Measurements from ENCODE around the gene PPP2R2D.
"Not testable (repeated sequence)": the region's sequence is repeated elsewhere in the genome, so short reads cannot be mapped to it uniquely, and the experiment has no call there.

The PPP2R2D gene

DNA sequence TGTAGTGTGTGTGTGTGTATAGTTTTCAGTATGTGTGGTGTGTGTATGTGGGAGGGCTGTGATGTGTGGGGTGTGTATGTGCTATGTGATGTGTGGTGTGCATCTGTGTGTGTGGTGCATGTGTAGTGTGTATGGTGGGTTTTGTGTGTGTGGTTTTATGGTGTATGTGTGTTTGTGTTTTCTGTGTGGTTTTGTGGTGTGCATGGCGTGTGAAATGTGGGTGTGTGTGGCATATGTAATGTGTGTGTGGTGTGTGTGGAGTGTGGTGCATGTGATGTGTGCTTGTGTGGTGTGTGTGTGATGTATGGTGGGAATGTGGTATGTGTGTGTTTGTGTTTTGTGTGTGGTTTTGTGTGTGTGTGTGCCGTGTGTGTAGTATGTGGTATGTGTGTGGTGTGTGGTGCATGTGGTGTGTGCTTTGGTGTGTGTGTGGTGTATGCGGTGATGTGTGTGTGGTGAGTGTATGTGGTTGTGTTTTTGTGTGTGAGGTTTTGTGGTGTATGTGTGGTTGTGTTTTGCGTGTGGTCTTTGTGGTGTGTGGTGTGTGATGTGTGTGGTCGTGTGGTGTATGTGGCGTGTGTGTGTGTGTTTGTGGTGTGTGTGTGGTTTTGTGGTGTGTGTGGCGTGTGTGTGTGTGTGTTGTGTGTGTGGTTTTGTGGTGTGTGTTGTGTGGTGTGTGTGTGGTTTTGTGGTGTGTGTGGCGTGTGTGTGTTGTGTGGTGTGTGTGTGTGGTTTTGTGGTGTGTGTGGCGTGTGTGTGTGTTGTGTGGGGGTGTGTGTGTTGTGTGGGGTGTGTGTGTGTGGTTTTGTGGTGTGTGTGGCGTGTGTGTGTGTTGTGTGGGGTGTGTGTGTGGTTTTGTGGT is 18.0 kb upstream of the PPP2R2D start:
- Histone ChIP-seq H3K4me2 (ENCODE audit: low read length) (no peak overlapping the region), H3K79me2 (ENCODE audit: control insufficient read depth, insufficient read depth, low read length) (no peaks in the 10 kb centered on the region), H3K4me1 (ENCODE audit: control insufficient read depth, low read depth, low read length) (no peaks in the 10 kb centered on the region), H4K5ac (ENCODE audit: low read length) (no peak overlapping the region), H3K4ac (ENCODE audit: low read depth, low read length) (no peak overlapping the region), H3K79me1 (ENCODE audit: low read length) (no peaks in the 10 kb centered on the region), H3K4me3 (ENCODE audit: low read length) (no peak overlapping the region), H2BK120ac (ENCODE audit: low read depth, low read length) (no peak overlapping the region), H3K9ac (ENCODE audit: low read length) (no peak overlapping the region), H3K27ac (ENCODE audit: low read depth, low read length) (no peak overlapping the region), H3K56ac (ENCODE audit: low read length) (no peak overlapping the region), H3K27me3 (ENCODE audit: insufficient read depth, low read length, poor library complexity) (no peaks in the 10 kb centered on the region), H3K18ac (ENCODE audit: low read length) (no peak overlapping the region), H4K8ac (ENCODE audit: low read depth, low read length) (no peak overlapping the region), H3K23ac (ENCODE audit: low read length) (no peak overlapping the region), H2BK15ac (replicated peaks; ENCODE audit: low read depth) (no peak overlapping the region), H2BK5ac (ENCODE audit: low read length) (no peak overlapping the region), H3K36me3 (ENCODE audit: control insufficient read depth, insufficient read depth, low read length) (no peaks in the 10 kb centered on the region), H2AK5ac (ENCODE audit: low read length) (no peak overlapping the region)
- 100% methylated on average over 8 of the region's 10 CpGs for WGBS (ENCODE audit: extremely low coverage, insufficient coverage, low lambda C conversion rate)
- DNase-seq = no peak

DNA sequence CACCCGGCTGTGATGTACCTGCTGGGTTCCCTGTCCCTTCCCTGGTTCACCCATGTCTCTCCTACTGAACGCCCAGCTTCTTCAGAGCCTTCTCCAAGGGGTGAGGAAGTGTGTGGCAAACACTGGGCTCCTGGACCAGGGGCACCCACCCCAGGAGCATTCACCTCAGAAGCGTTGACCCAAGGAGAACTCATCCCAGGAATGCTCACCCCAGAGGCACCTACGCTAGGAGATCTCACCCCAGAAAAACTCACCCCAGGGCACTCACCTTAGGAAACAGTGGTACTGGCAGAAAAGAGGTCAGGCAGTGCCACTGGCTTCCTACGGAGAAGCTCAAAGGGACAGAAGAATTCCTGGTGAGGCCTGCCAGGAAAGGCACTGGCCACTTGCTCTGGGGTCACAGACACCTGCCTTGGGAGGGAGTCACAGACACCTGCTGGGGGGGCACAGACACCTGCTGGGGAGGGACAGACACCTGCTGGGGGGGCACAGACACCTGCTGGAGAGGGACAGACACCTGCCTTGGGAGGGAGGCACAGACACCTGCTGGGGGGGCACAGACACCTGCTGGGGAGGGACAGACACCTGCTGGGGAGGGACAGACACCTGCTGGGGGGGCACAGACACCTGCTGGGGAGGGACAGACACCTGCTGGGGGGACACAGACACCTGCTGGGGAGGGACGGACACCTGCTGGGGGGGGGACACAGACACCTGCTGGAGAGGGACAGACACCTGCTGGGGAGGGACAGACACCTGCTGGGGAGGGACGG is 17.0 kb upstream of the PPP2R2D start:
- not testable (repeated sequence) for H2BK120ac ChIP-seq (ENCODE audit: low read depth, low read length); H3K79me2 ChIP-seq (ENCODE audit: control insufficient read depth, insufficient read depth, low read length); H3K4ac ChIP-seq (ENCODE audit: low read depth, low read length); H2BK5ac ChIP-seq (ENCODE audit: low read length); H4K5ac ChIP-seq (ENCODE audit: low read length); H3K79me1 ChIP-seq (ENCODE audit: low read length); H2BK15ac ChIP-seq (replicated peaks; ENCODE audit: low read depth); H3K4me2 ChIP-seq (ENCODE audit: low read length); H3K27me3 ChIP-seq (ENCODE audit: insufficient read depth, low read length, poor library complexity); H3K27ac ChIP-seq (ENCODE audit: low read depth, low read length); H3K56ac ChIP-seq (ENCODE audit: low read length); H3K9ac ChIP-seq (ENCODE audit: low read length); H3K18ac ChIP-seq (ENCODE audit: low read length); H2AK5ac ChIP-seq (ENCODE audit: low read length); H3K4me1 ChIP-seq (ENCODE audit: control insufficient read depth, low read depth, low read length); H4K8ac ChIP-seq (ENCODE audit: low read depth, low read length); H3K4me3 ChIP-seq (ENCODE audit: low read length); H3K36me3 ChIP-seq (ENCODE audit: control insufficient read depth, insufficient read depth, low read length); H3K23ac ChIP-seq (ENCODE audit: low read length)
- DNase-seq = peak; percentile 32
- no CpG with 5 or more reads among the region's 7 CpGs for WGBS (ENCODE audit: extremely low coverage, insufficient coverage, low lambda C conversion rate)

DNA sequence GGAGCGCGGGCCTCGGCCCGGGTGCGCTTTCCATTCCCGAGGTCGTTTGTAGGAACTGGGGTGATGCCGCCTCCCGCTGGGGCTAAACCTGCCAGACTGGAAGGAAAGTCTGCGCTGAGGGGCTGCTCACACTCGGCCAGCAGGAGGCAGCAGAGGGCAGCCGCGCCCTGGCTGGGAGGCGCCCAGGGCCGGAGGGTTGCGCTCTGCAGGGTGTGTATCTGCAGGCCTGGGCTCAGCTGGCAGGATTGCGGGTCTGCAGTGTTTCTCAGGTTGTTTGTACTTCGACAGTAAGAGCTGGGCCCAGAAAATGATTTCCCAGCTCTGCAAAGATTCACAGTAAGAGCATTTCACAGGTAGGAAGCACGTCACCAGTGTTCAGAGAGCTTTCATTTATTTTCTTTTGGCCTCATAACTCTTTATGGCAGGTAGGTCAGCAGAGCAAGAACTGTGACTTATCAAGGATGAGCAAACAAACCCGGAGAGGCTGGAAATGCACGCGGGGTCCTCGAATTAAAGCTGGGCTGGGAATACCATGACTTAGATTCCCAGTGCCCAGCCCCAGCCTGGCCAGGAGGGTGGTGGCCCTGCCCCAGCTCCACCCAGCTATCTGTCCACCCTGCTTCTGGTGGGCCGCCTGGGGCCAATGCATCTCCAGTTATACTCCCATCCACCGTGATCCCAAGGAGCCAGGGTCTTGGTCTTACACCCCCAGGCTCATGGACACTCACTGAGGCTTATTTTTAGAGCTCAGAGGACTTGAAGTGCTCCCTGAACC is 15.2 kb upstream of the PPP2R2D start:
- no peak overlapping the region for H2BK15ac ChIP-seq (replicated peaks; ENCODE audit: low read depth)
- no peak overlapping the region for H3K56ac ChIP-seq (ENCODE audit: low read length)
- no peak overlapping the region for H2BK5ac ChIP-seq (ENCODE audit: low read length)
- no peak overlapping the region for H3K18ac ChIP-seq (ENCODE audit: low read length)
- no peak overlapping the region for H2BK120ac ChIP-seq (ENCODE audit: low read depth, low read length)
- H3K4me2 ChIP-seq (ENCODE audit: low read length) = no peak overlapping the region
- H3K9ac ChIP-seq (ENCODE audit: low read length) = no peak overlapping the region
- H3K36me3 ChIP-seq (ENCODE audit: control insufficient read depth, insufficient read depth, low read length) = no peaks in the 10 kb centered on the region
- no peak overlapping the region for H2AK5ac ChIP-seq (ENCODE audit: low read length)
- no peaks in the 10 kb centered on the region for H3K79me1 ChIP-seq (ENCODE audit: low read length)
- no peak overlapping the region for H3K4me3 ChIP-seq (ENCODE audit: low read length)
- DNase-seq = peak; percentile 75
- H3K79me2 ChIP-seq (ENCODE audit: control insufficient read depth, insufficient read depth, low read length) = no peaks in the 10 kb centered on the region
- no peak overlapping the region for H4K8ac ChIP-seq (ENCODE audit: low read depth, low read length)
- no peak overlapping the region for H3K23ac ChIP-seq (ENCODE audit: low read length)
- no peaks in the 10 kb centered on the region for H3K4me1 ChIP-seq (ENCODE audit: control insufficient read depth, low read depth, low read length)
- WGBS (ENCODE audit: extremely low coverage, insufficient coverage, low lambda C conversion rate) = no CpG with 5 or more reads among the region's 25 CpGs
- H4K5ac ChIP-seq (ENCODE audit: low read length) = no peak overlapping the region
- H3K27ac ChIP-seq (ENCODE audit: low read depth, low read length) = no peak overlapping the region
- H3K27me3 ChIP-seq (ENCODE audit: insufficient read depth, low read length, poor library complexity) = no peaks in the 10 kb centered on the region
- H3K4ac ChIP-seq (ENCODE audit: low read depth, low read length) = no peak overlapping the region

DNA sequence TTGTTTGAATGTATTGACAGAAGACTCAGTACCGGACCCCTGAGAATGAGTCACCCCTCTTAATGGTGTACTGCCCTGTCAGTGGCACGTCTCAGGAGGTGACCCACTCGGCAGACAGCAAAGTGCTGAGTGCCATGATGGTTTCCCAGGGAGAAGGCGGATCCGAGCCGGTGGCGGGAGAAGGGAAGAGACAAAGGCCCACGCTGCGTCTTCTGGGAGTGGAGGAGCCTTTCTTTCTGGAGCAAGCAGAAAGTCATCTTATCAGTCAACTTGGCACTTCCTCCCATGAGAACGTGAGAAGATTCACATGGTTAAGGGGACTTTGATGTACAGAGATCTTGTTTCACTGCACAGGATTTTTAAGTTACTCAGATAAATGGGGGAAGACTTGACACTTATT is 14.6 kb upstream of the PPP2R2D start:
- no peak overlapping the region for H3K4ac ChIP-seq (ENCODE audit: low read depth, low read length)
- no peaks in the 10 kb centered on the region for H3K79me1 ChIP-seq (ENCODE audit: low read length)
- no peaks in the 10 kb centered on the region for H3K4me1 ChIP-seq (ENCODE audit: control insufficient read depth, low read depth, low read length)
- H3K27ac ChIP-seq (ENCODE audit: low read depth, low read length) = no peak overlapping the region
- H3K27me3 ChIP-seq (ENCODE audit: insufficient read depth, low read length, poor library complexity) = no peaks in the 10 kb centered on the region
- H3K79me2 ChIP-seq (ENCODE audit: control insufficient read depth, insufficient read depth, low read length) = no peaks in the 10 kb centered on the region
- H2BK120ac ChIP-seq (ENCODE audit: low read depth, low read length) = no peak overlapping the region
- H3K9ac ChIP-seq (ENCODE audit: low read length) = no peak overlapping the region
- no peak overlapping the region for H2BK15ac ChIP-seq (replicated peaks; ENCODE audit: low read depth)
- no peak overlapping the region for H3K4me2 ChIP-seq (ENCODE audit: low read length)
- no peak overlapping the region for H2BK5ac ChIP-seq (ENCODE audit: low read length)
- H4K5ac ChIP-seq (ENCODE audit: low read length) = no peak overlapping the region
- WGBS (ENCODE audit: extremely low coverage, insufficient coverage, low lambda C conversion rate) = no CpG with 5 or more reads among the region's 10 CpGs
- no peak overlapping the region for H3K23ac ChIP-seq (ENCODE audit: low read length)
- H4K8ac ChIP-seq (ENCODE audit: low read depth, low read length) = no peak overlapping the region
- DNase-seq = no peak
- no peak overlapping the region for H2AK5ac ChIP-seq (ENCODE audit: low read length)
- no peak overlapping the region for H3K4me3 ChIP-seq (ENCODE audit: low read length)
- no peak overlapping the region for H3K18ac ChIP-seq (ENCODE audit: low read length)
- H3K36me3 ChIP-seq (ENCODE audit: control insufficient read depth, insufficient read depth, low read length) = no peaks in the 10 kb centered on the region
- H3K56ac ChIP-seq (ENCODE audit: low read length) = no peak overlapping the region

DNA sequence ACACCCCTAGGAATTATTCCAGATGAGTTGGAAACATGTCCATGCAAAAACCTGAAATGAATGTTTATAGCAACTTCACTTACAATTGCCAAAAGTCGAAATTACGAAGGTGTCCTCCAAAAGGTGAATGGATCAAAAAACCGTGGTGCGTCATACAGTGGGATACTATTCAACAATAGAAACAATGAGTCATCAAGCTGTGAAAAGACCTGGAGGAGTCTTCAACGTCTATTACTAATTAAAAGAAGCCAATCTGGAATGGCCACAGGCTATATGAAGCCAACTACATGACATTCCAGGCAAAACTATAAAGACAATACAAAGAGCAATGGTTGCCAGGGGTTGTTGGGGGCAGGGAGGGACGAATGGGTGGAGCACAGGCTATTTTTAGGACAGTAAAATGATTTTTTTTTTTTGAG is 12.6 kb upstream of the PPP2R2D start:
- Histone ChIP-seq H3K79me2 (ENCODE audit: control insufficient read depth, insufficient read depth, low read length) (no peaks in the 10 kb centered on the region), H3K18ac (ENCODE audit: low read length) (no peak overlapping the region), H2AK5ac (ENCODE audit: low read length) (no peak overlapping the region), H3K36me3 (ENCODE audit: control insufficient read depth, insufficient read depth, low read length) (no peaks in the 10 kb centered on the region), H3K27ac (ENCODE audit: low read depth, low read length) (no peak overlapping the region), H3K23ac (ENCODE audit: low read length) (no peak overlapping the region), H3K4me2 (ENCODE audit: low read length) (no peak overlapping the region), H4K5ac (ENCODE audit: low read length) (no peak overlapping the region), H3K9ac (ENCODE audit: low read length) (no peak overlapping the region), H3K4me3 (ENCODE audit: low read length) (no peak overlapping the region), H3K4me1 (ENCODE audit: control insufficient read depth, low read depth, low read length) (no peaks in the 10 kb centered on the region), H2BK5ac (ENCODE audit: low read length) (no peak overlapping the region), H2BK15ac (replicated peaks; ENCODE audit: low read depth) (no peak overlapping the region), H4K8ac (ENCODE audit: low read depth, low read length) (no peak overlapping the region), H3K56ac (ENCODE audit: low read length) (no peak overlapping the region), H3K79me1 (ENCODE audit: low read length) (no peaks in the 10 kb centered on the region), H3K27me3 (ENCODE audit: insufficient read depth, low read length, poor library complexity) (no peaks in the 10 kb centered on the region), H2BK120ac (ENCODE audit: low read depth, low read length) (no peak overlapping the region), H3K4ac (ENCODE audit: low read depth, low read length) (no peak overlapping the region)
- no peak for DNase-seq
- no CpG with 5 or more reads among the region's 6 CpGs for WGBS (ENCODE audit: extremely low coverage, insufficient coverage, low lambda C conversion rate)

Data from mesendoderm (in vitro differentiated cells).